ENCODE data around the gene UBL4A. TPM values are rescaled to one million over a fixed set of nuclear protein-coding genes. Genes with fewer than 3 reads are reported as not detected.

Gene UBL4A
- total and polyA plus RNA-seq, 9 of the 15 experiments (the other 6 are each of a cell fraction or from before 2014, with no cell fraction given) = 15.2 to 140 (median 100) TPM

- TF ChIP-seq ZKSCAN8 (CRISPR knock-in tag; IDR thresholded peaks at IDR 0.05) (0 out of 2 replicates have a peak, but pooled peaks have one; percentile 21), TFAP4 (CRISPR knock-in tag; IDR thresholded peaks at IDR 0.05; ENCODE audit: borderline replicate concordance) (peak; percentile 54; the same call in 1 of the 2 replicates), ARID4B (CRISPR knock-in tag; IDR thresholded peaks at IDR 0.05) (peak; percentile 38; the same call in 1 of the 2 replicates), FOXA3 (CRISPR knock-in tag; conservative IDR thresholded peaks at IDR 0.05 in 1 of 2, IDR thresholded peaks at IDR 0.05 in 1 of 2) (0 out of 4 replicates have a peak, but pooled peaks of 1 of the 2 experiments have one; percentile 31), MAZ (CRISPR knock-in tag; conservative IDR thresholded peaks at IDR 0.05 in 1 of 2, IDR thresholded peaks at IDR 0.05 in 1 of 2) (0 out of 4 replicates have a peak, but pooled peaks have one; percentile 29 to 48), UBTF (IDR thresholded peaks at IDR 0.05; ENCODE audit: borderline replicate concordance in 1 of 2, low read depth in 2 of 2, low read length in 2 of 2) (peak in 1 of 2 experiments; percentile 72; a peak in 1 of 4 replicates)
These were observed 1.9 kb downstream of the UBL4A start (continued) for GRCh38 chrX:154484255-154485149.
